ENCODE results near the gene SERPINA12.

GRCh38 chr14:94539181-94539580 is 29.9 kb upstream of the SERPINA12 start:
- TF ChIP-seq FOXP2 (optimal IDR thresholded peaks at IDR 0.05; ENCODE audit: control extremely low read depth, extremely low read length, insufficient read depth) (no peak), EZH2 (IDR thresholded peaks at IDR 0.05) (no peak), POLR2AphosphoS5 (IDR thresholded peaks at IDR 0.05; ENCODE audit: borderline replicate concordance, low read depth, low read length) (no peak)

All from SK-N-MC (cell line).